ENCODE measurements around the gene CNTNAP4.

The CNTNAP4 gene

DNA sequence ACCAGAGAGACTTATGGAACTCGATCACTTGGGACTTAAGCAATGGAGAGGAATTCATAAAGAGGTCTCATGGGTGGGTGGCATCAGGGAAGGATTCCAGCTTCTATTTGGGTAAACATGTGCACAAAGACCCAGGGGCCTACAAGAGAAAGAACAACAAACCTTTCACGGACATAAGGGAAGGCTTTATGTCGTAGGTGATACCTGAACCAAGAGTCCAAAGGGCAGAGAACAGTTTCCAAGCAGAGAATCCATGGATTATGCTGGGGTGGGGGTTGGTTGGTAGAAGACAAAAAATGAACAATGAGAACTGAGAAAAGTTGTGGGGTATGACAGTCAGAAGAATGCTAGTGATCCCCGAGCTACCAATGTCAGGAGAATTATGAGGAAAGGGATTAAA is 119.8 kb downstream of the CNTNAP4 start:
- no peak for TF ChIP-seq FOXP2 (optimal IDR thresholded peaks at IDR 0.05; ENCODE audit: borderline replicate concordance, extremely low read depth, extremely low read length, insufficient read depth)
- TF ChIP-seq SIN3A (IDR thresholded peaks at IDR 0.05; ENCODE audit: borderline replicate concordance, insufficient read depth, low read length): no peak
- TF ChIP-seq POLR2AphosphoS5 (IDR thresholded peaks at IDR 0.05; ENCODE audit: low read depth, low read length): no peak
- TF ChIP-seq, protein P1, sequence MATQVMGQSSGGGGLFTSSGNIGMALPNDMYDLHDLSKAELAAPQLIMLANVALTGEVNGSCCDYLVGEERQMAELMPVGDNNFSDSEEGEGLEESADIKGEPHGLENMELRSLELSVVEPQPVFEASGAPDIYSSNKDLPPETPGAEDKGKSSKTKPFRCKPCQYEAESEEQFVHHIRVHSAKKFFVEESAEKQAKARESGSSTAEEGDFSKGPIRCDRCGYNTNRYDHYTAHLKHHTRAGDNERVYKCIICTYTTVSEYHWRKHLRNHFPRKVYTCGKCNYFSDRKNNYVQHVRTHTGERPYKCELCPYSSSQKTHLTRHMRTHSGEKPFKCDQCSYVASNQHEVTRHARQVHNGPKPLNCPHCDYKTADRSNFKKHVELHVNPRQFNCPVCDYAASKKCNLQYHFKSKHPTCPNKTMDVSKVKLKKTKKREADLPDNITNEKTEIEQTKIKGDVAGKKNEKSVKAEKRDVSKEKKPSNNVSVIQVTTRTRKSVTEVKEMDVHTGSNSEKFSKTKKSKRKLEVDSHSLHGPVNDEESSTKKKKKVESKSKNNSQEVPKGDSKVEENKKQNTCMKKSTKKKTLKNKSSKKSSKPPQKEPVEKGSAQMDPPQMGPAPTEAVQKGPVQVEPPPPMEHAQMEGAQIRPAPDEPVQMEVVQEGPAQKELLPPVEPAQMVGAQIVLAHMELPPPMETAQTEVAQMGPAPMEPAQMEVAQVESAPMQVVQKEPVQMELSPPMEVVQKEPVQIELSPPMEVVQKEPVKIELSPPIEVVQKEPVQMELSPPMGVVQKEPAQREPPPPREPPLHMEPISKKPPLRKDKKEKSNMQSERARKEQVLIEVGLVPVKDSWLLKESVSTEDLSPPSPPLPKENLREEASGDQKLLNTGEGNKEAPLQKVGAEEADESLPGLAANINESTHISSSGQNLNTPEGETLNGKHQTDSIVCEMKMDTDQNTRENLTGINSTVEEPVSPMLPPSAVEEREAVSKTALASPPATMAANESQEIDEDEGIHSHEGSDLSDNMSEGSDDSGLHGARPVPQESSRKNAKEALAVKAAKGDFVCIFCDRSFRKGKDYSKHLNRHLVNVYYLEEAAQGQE (IDR thresholded peaks at IDR 0.05; ENCODE audit: insufficient read depth in 1 of 2, low read depth in 2 of 2, low read length in 2 of 2): no peak
- TF ChIP-seq TAF1 (IDR thresholded peaks at IDR 0.05; ENCODE audit: borderline replicate concordance, insufficient read depth, low read length): no peak

DNA sequence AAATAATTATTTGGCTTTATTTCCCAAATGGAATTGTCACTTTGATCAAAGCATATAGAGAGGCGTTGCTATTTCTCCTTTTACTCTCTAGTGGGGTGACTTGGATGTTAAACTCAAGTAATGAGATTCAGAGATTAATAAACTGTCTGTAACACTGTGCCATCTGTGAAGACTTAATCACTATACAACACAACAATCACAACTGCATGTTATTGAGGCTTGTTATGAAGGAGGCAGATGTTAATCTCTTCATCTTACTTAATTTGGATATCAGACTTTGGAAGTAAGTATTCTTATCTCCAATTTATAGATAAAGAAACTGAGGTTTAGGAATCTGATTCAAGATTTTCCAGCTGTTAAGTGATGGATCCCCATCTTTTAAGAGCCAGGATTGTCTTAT is 132.5 kb downstream of the CNTNAP4 start:
- TF ChIP-seq, protein P1 (IDR thresholded peaks at IDR 0.05; ENCODE audit: insufficient read depth in 1 of 2, low read depth in 2 of 2, low read length in 2 of 2): no peak
- no peak for TF ChIP-seq TAF1 (IDR thresholded peaks at IDR 0.05; ENCODE audit: borderline replicate concordance, insufficient read depth, low read length)
- TF ChIP-seq SIN3A (IDR thresholded peaks at IDR 0.05; ENCODE audit: borderline replicate concordance, insufficient read depth, low read length): no peak
- TF ChIP-seq POLR2AphosphoS5 (IDR thresholded peaks at IDR 0.05; ENCODE audit: low read depth, low read length): no peak
- no peak for TF ChIP-seq FOXP2 (optimal IDR thresholded peaks at IDR 0.05; ENCODE audit: borderline replicate concordance, extremely low read depth, extremely low read length, insufficient read depth)

DNA sequence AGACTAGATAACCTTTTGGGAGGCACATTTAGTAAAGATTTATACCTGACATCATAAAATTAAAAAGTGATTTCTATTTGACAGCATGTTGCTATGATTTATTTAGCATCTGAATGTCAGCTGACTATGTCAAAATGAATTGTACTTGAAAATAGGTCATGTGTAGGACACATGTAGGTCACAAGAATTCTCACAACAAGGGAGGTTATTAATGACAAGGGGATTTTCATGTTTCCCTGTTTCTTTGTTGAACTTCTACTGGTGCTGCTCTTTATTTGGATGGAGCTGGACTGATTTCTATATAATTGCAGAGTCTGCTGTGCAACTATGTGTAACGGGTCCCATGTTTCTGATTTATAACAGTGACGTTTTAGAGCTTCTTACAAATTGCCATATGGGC is 144.4 kb downstream of the CNTNAP4 start:
- TF ChIP-seq SIN3A (IDR thresholded peaks at IDR 0.05; ENCODE audit: borderline replicate concordance, insufficient read depth, low read length): no peak
- TF ChIP-seq, protein P1 (IDR thresholded peaks at IDR 0.05; ENCODE audit: insufficient read depth in 1 of 2, low read depth in 2 of 2, low read length in 2 of 2): no peak
- no peak for TF ChIP-seq TAF1 (IDR thresholded peaks at IDR 0.05; ENCODE audit: borderline replicate concordance, insufficient read depth, low read length)
- TF ChIP-seq FOXP2 (optimal IDR thresholded peaks at IDR 0.05; ENCODE audit: borderline replicate concordance, extremely low read depth, extremely low read length, insufficient read depth): no peak
- no peak for TF ChIP-seq POLR2AphosphoS5 (IDR thresholded peaks at IDR 0.05; ENCODE audit: low read depth, low read length)

DNA sequence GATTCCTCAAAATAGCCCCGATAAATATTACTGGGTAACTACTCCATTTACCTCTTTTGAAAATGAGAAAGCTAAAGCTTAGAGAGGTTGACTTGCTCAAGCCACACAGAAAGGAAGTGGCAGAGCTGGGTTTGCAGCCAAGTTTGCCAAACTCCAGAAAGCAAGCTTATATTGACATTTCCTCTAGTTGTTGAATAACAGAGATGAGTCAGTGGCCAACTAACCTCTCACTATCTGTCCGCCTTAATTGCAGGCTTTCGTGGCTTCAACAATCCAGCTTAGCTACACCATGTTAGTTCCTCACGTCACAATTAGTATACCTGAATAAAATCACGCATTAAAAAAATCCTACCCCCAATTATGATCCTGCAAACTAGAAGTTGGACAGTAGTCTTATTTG is 151.7 kb downstream of the CNTNAP4 start:
- no peak for TF ChIP-seq SIN3A (IDR thresholded peaks at IDR 0.05; ENCODE audit: borderline replicate concordance, insufficient read depth, low read length)
- TF ChIP-seq POLR2AphosphoS5 (IDR thresholded peaks at IDR 0.05; ENCODE audit: low read depth, low read length): no peak
- TF ChIP-seq, protein P1 (IDR thresholded peaks at IDR 0.05; ENCODE audit: insufficient read depth in 1 of 2, low read depth in 2 of 2, low read length in 2 of 2): no peak
- no peak for TF ChIP-seq TAF1 (IDR thresholded peaks at IDR 0.05; ENCODE audit: borderline replicate concordance, insufficient read depth, low read length)
- no peak for TF ChIP-seq FOXP2 (optimal IDR thresholded peaks at IDR 0.05; ENCODE audit: borderline replicate concordance, extremely low read depth, extremely low read length, insufficient read depth)

DNA sequence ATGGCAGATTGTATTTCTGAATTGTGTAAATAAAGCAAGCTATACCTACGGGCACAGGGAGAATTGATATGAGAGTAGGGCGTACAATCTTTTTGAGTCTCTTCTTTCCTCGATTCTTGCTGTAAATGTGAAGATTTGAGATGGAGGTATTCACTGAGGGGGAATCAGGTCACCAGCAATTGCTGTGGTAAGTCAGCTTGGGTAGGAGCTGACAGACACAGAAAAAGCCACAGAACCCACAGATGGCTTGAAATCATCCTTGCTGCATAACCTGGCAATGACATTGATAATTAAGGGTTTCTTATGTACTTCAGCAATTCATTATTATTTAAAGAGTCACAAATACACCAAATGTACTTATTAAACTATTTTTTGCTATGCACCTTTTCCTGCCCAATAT is 164.2 kb downstream of the CNTNAP4 start:
- TF ChIP-seq FOXP2 (optimal IDR thresholded peaks at IDR 0.05; ENCODE audit: borderline replicate concordance, extremely low read depth, extremely low read length, insufficient read depth): no peak
- TF ChIP-seq, protein P1 (IDR thresholded peaks at IDR 0.05; ENCODE audit: insufficient read depth in 1 of 2, low read depth in 2 of 2, low read length in 2 of 2): no peak
- no peak for TF ChIP-seq POLR2AphosphoS5 (IDR thresholded peaks at IDR 0.05; ENCODE audit: low read depth, low read length)
- TF ChIP-seq SIN3A (IDR thresholded peaks at IDR 0.05; ENCODE audit: borderline replicate concordance, insufficient read depth, low read length): no peak
- no peak for TF ChIP-seq TAF1 (IDR thresholded peaks at IDR 0.05; ENCODE audit: borderline replicate concordance, insufficient read depth, low read length)
